ENCODE measurements around the gene KCP. TPM values are rescaled to one million over a fixed set of nuclear protein-coding genes. Genes with fewer than 3 reads are reported as not detected.

KCP gene
- polyA plus RNA-seq, 1 donor from 2014 or later: 0.31 TPM

DNA sequence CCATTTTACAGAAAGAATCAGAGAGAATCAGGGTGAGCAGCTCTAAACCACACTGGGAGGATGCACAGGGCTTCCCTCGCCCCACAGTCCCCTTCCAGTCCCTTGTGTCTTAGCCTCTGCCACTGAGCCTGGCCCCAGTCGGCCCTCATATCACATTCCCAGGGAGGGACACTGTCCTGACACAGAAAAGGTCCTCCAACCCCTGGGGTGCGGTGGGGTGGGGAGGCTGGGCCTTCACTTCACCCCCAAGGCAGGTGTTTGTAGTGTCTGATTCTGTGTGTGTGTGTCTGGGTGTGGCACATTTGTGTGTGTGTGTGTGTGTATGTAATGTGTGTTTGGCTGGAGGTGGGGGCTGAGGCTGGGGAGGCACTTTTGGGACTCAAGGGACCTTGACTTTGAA, 1.8 kb upstream of the KCP start:
- peaks cover 49% of the 10 kb centered on the region for H3K27me3 ChIP-seq (ENCODE audit: insufficient read depth, low read depth, low read length)
- no peak overlapping the region for H2AFZ ChIP-seq (ENCODE audit: low read depth, low read length)
- H3K4me2 ChIP-seq (ENCODE audit: low read length): no peak overlapping the region
- no peak overlapping the region for H3K27ac ChIP-seq (ENCODE audit: low read length)
- no peaks in the 10 kb centered on the region for H3K9me2 ChIP-seq (ENCODE audit: insufficient read depth, low read length)
- no peaks in the 10 kb centered on the region for H3K9me3 ChIP-seq (ENCODE audit: low read length)
- no peaks in the 10 kb centered on the region for H3K36me3 ChIP-seq (ENCODE audit: insufficient read depth, low read length)
- H3F3A ChIP-seq (ENCODE audit: insufficient read depth, low read length, poor library complexity, severe bottlenecking): no peaks in the 10 kb centered on the region
- no peak for TF ChIP-seq TAF1 (IDR thresholded peaks at IDR 0.05; ENCODE audit: low read depth)
- no peak overlapping the region for H3K9ac ChIP-seq (ENCODE audit: low read length)
- H3K4me3 ChIP-seq (ENCODE audit: low read length): no peak overlapping the region
- no peaks in the 10 kb centered on the region for H4K20me1 ChIP-seq (ENCODE audit: insufficient read depth)
- H3K79me2 ChIP-seq (replicated peaks; ENCODE audit: insufficient read depth, low read length): no peaks in the 10 kb centered on the region

DNA sequence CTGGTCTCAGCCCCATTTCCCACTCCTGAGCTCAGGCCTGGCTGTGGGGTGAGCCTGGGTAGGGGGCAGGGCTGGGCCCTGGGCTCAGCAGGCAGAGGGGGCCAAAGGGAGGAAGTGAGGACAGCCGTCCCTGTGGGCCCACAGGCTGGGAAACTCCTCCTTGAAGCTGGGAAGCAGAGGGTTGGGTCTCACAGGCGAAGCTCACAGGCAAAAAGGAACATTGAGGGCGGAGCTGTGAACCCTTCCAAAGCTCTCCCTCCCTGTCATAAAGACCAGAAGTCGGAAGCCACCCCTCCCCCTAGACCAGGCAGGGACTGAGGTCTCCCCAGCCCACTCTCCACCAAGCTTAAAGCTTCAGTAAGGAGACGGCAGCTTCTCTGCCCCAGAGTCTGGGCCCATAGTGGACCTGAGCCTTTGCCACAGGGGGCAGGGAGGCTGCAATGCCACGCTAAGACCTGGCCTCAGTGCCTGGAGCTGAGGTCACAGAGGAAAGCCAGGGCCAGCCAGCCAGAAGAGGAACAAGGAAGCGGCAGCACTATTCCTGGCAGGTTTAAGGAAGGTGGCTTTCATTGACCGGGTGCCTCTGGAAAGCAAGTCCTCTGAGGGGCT, 1.0 kb upstream of the KCP start:
- peaks cover 43% of the 10 kb centered on the region for H3K27me3 ChIP-seq (ENCODE audit: insufficient read depth, low read depth, low read length)
- no peak overlapping the region for H3K4me2 ChIP-seq (ENCODE audit: low read length)
- H3K9me3 ChIP-seq (ENCODE audit: low read length): no peaks in the 10 kb centered on the region
- H3K9ac ChIP-seq (ENCODE audit: low read length): no peak overlapping the region
- H3K4me3 ChIP-seq (ENCODE audit: low read length): no peak overlapping the region
- H3F3A ChIP-seq (ENCODE audit: insufficient read depth, low read length, poor library complexity, severe bottlenecking): no peaks in the 10 kb centered on the region
- no peak overlapping the region for H3K27ac ChIP-seq (ENCODE audit: low read length)
- H3K36me3 ChIP-seq (ENCODE audit: insufficient read depth, low read length): no peaks in the 10 kb centered on the region
- no peaks in the 10 kb centered on the region for H3K9me2 ChIP-seq (ENCODE audit: insufficient read depth, low read length)
- H4K20me1 ChIP-seq (ENCODE audit: insufficient read depth): no peaks in the 10 kb centered on the region
- TF ChIP-seq MXI1 (conservative IDR thresholded peaks at IDR 0.05; ENCODE audit: poor library complexity, severe bottlenecking): no peak
- TF ChIP-seq EZH2 (IDR thresholded peaks at IDR 0.05; ENCODE audit: borderline replicate concordance, insufficient read depth, low read length, poor library complexity, severe bottlenecking): no peak
- no peak for TF ChIP-seq EP300 (conservative IDR thresholded peaks at IDR 0.05; ENCODE audit: poor library complexity, severe bottlenecking)
- no peak for TF ChIP-seq POLR2AphosphoS5 (IDR thresholded peaks at IDR 0.05)
- TF ChIP-seq, protein P1, sequence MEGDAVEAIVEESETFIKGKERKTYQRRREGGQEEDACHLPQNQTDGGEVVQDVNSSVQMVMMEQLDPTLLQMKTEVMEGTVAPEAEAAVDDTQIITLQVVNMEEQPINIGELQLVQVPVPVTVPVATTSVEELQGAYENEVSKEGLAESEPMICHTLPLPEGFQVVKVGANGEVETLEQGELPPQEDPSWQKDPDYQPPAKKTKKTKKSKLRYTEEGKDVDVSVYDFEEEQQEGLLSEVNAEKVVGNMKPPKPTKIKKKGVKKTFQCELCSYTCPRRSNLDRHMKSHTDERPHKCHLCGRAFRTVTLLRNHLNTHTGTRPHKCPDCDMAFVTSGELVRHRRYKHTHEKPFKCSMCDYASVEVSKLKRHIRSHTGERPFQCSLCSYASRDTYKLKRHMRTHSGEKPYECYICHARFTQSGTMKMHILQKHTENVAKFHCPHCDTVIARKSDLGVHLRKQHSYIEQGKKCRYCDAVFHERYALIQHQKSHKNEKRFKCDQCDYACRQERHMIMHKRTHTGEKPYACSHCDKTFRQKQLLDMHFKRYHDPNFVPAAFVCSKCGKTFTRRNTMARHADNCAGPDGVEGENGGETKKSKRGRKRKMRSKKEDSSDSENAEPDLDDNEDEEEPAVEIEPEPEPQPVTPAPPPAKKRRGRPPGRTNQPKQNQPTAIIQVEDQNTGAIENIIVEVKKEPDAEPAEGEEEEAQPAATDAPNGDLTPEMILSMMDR (IDR thresholded peaks at IDR 0.05; ENCODE audit: poor library complexity, severe bottlenecking): no peak
- TF ChIP-seq RAD21 (conservative IDR thresholded peaks at IDR 0.05): no peak
- TF ChIP-seq SMC3 (conservative IDR thresholded peaks at IDR 0.05; ENCODE audit: poor library complexity): no peak
- TF ChIP-seq, protein P2, sequence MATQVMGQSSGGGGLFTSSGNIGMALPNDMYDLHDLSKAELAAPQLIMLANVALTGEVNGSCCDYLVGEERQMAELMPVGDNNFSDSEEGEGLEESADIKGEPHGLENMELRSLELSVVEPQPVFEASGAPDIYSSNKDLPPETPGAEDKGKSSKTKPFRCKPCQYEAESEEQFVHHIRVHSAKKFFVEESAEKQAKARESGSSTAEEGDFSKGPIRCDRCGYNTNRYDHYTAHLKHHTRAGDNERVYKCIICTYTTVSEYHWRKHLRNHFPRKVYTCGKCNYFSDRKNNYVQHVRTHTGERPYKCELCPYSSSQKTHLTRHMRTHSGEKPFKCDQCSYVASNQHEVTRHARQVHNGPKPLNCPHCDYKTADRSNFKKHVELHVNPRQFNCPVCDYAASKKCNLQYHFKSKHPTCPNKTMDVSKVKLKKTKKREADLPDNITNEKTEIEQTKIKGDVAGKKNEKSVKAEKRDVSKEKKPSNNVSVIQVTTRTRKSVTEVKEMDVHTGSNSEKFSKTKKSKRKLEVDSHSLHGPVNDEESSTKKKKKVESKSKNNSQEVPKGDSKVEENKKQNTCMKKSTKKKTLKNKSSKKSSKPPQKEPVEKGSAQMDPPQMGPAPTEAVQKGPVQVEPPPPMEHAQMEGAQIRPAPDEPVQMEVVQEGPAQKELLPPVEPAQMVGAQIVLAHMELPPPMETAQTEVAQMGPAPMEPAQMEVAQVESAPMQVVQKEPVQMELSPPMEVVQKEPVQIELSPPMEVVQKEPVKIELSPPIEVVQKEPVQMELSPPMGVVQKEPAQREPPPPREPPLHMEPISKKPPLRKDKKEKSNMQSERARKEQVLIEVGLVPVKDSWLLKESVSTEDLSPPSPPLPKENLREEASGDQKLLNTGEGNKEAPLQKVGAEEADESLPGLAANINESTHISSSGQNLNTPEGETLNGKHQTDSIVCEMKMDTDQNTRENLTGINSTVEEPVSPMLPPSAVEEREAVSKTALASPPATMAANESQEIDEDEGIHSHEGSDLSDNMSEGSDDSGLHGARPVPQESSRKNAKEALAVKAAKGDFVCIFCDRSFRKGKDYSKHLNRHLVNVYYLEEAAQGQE (IDR thresholded peaks at IDR 0.05; ENCODE audit: borderline replicate concordance): no peak
- TF ChIP-seq TAF1 (IDR thresholded peaks at IDR 0.05; ENCODE audit: low read depth): no peak
- no peaks in the 10 kb centered on the region for H3K79me2 ChIP-seq (replicated peaks; ENCODE audit: insufficient read depth, low read length)
- no peak overlapping the region for H2AFZ ChIP-seq (ENCODE audit: low read depth, low read length)
